Bronchial epithelial cell (primary cell): ENCODE measurements around the gene LDLRAP1. TPM values are rescaled to one million over a fixed set of nuclear protein-coding genes. Genes with fewer than 3 reads are reported as not detected.

Experiments used
- DNase-seq: peaks from one replicate; pipeline ENCODE4 v3.0.0-alpha.2; 2010; ENCODE audit warnings: low read depth
- FAIRE-seq: peaks from 2 replicates; lab custom pipeline; 2011; peaks lifted over from hg19 to GRCh38; lab: Jason Lieb, UNC
- H3K27me3 ChIP-seq: 2 replicates; pipeline ENCODE4 v1.5.1; 2011; ENCODE audit warnings: low read length; ENCODE audit not compliant: control insufficient read depth, insufficient read depth
- H3K36me3 ChIP-seq: 2 replicates; pipeline ENCODE4 v1.5.1; 2011; ENCODE audit warnings: low read length; ENCODE audit not compliant: control insufficient read depth, insufficient read depth
- H3K4me3 ChIP-seq: 2 replicates; pipeline ENCODE4 v1.5.1; 2011; ENCODE audit warnings: mild to moderate bottlenecking, low read depth, low read length, control low read depth
- total RNA-seq: library from RNA; depleted of rRNA; stranded (reverse); fragments of >200 nt; gene quantifications from 2 replicates; pipeline ENCODE4 v1.2.1, GENCODE V29; 2014
- TF ChIP-seq, protein P1 (sequence below): IDR thresholded peaks from 2 replicates; pipeline ENCODE4 v1.5.1; 2011; ENCODE audit warnings: mild to moderate bottlenecking, moderate library complexity, low read length, control low read depth, inconsistent platforms; ENCODE audit not compliant: insufficient read depth, severe bottlenecking

The LDLRAP1 gene
- total RNA-seq, 1 donor from 2014 or later = 17.1 TPM

DNA sequence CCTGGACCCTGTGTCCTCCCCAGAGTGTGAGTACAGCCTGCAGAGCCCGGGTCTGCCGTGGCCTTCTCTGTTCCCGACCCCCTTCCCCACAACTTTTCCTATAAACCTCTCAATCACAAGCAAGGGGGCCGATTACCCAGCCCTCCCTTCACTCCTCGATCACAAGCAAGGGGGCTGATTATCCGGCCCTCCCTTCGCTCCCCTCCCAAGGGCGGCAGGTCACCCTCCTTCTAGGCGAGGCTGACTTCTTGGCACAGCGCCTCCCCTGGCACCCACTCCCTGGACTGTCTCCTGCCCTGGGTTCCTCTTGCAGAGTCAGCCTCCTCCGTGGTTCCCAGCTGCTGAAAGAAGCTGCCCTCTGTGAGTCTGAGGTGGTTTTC, 12.3 kb upstream of the LDLRAP1 start:
- FAIRE-seq (no peak), DNase-seq (no peak)
- no peak overlapping the region for H3K4me3 ChIP-seq
- TF ChIP-seq, protein P1, sequence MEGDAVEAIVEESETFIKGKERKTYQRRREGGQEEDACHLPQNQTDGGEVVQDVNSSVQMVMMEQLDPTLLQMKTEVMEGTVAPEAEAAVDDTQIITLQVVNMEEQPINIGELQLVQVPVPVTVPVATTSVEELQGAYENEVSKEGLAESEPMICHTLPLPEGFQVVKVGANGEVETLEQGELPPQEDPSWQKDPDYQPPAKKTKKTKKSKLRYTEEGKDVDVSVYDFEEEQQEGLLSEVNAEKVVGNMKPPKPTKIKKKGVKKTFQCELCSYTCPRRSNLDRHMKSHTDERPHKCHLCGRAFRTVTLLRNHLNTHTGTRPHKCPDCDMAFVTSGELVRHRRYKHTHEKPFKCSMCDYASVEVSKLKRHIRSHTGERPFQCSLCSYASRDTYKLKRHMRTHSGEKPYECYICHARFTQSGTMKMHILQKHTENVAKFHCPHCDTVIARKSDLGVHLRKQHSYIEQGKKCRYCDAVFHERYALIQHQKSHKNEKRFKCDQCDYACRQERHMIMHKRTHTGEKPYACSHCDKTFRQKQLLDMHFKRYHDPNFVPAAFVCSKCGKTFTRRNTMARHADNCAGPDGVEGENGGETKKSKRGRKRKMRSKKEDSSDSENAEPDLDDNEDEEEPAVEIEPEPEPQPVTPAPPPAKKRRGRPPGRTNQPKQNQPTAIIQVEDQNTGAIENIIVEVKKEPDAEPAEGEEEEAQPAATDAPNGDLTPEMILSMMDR = no peak
- H3K36me3 ChIP-seq = no peaks in the 10 kb centered on the region
- H3K27me3 ChIP-seq = no peaks in the 10 kb centered on the region

DNA sequence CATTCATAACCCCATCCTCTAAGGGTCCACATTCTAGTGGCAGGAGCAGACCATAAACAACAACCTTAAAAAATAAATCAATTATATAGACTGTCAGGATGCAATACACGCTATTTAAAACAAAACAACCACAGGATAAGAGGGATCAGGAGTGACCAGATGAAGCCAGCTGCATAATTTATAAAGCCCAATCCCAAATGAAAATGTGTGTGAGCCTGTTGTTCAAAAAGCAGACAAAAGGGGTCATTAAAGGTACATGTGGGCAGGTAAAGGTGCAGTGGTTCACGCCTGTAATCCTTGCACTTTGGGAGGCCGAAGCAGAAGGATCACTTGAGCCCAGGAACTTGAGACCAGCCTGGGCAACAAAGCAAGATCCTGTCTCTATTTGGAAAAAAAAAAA, 10.4 kb upstream of the LDLRAP1 start:
- TF ChIP-seq, protein P1 = no peak
- no peak for FAIRE-seq

DNA sequence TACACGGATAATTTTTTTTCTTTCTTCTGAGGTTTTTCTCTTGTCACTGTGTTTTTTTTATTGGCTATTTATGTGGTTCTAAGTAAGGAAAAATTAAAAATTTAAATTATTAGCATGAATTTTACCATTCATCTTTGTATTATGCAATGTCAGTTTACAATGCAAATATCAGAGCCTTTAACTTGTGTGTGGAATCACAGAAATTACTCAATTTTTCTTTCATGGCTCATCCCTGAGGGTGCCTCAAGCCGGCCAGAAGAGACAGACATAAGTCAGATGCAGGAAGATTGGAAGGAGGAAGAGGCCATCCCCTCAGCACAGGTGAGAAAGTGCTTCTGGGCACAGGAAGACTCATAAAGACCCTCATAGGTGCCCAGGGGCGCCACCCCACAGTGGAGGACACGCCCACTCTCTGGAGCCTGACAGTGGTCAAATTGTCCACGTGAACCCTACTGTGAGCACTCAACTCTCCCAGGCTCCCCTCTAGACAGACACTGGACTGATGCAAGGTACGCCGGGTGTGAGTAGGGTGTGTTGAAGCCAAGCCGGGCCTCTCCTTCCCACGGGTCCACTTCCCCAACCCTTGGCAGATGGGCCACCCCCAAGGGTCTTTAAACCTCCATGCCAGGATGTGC, 9.5 kb upstream of the LDLRAP1 start:
- TF ChIP-seq, protein P1 = no peak
- no peaks in the 10 kb centered on the region for H3K36me3 ChIP-seq
- no peak overlapping the region for H3K4me3 ChIP-seq
- no peaks in the 10 kb centered on the region for H3K27me3 ChIP-seq
- FAIRE-seq = no peak
- DNase-seq = no peak

More for the DNA sequence above, 10.4 kb upstream of the LDLRAP1 start:
- no peak for DNase-seq
- Histone ChIP-seq H3K4me3 (no peak overlapping the region), H3K36me3 (no peaks in the 10 kb centered on the region), H3K27me3 (no peaks in the 10 kb centered on the region)

DNA sequence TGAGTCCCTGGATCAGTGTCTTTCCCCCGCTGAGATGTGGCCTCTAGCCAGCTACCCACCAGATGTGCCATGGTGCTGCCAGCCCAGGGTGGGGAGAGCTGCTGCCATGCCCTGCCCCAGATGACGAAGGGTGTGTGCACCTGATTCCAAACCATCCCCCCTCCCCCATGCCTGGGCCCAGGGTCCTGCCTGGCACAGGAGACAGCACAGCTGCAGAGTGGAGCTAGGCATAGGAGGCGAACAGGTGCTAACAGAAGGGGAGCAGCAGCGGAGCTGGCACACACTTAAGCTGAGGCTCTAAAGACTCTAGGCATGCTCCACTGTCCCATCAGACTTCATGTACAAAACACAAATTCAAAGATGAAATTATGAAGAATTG, 9.0 kb upstream of the LDLRAP1 start:
- Histone ChIP-seq H3K27me3 (no peaks in the 10 kb centered on the region), H3K36me3 (no peaks in the 10 kb centered on the region), H3K4me3 (no peak overlapping the region)
- DNase-seq (no peak), FAIRE-seq (no peak)
- TF ChIP-seq, protein P1 = no peak

DNA sequence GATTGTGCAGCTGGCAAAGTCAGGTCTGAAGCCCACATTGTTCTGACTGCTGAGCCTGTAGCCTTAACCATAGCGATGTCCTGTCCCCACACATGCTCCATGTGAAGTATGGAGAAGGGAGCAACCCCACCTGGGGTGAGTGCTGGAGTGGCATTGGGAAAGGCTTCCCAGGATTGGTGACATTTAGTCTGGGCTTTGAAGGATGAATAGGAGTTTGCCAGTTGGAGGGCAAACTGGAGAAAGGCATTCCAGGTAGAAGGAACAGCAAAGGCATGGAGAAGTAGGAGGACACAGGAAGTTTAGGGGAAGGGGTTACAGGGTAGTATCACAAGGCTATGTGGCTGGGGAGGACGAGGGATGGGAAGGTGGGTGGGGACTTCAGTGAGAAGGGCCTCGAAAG, 7.3 kb upstream of the LDLRAP1 start:
- no peaks in the 10 kb centered on the region for H3K27me3 ChIP-seq
- FAIRE-seq = no peak
- no peak overlapping the region for H3K4me3 ChIP-seq
- DNase-seq = no peak
- no peaks in the 10 kb centered on the region for H3K36me3 ChIP-seq
- TF ChIP-seq, protein P1 = no peak
